Kidney epithelial cell (primary cell): ENCODE measurements around the gene RBFOX2. TPM values are rescaled to one million over a fixed set of nuclear protein-coding genes. Genes with fewer than 3 reads are reported as not detected.

Experiments used
- DNase-seq: peaks from one replicate; pipeline ENCODE4 v3.0.0-alpha.2; 2010; ENCODE audit warnings: low read depth
- H3K27me3 ChIP-seq: 2 replicates; pipeline ENCODE4 v1.6.0; 2011; ENCODE audit warnings: low read length; ENCODE audit not compliant: control insufficient read depth, insufficient read depth
- H3K36me3 ChIP-seq: 2 replicates; pipeline ENCODE4 v1.5.1; 2011; ENCODE audit warnings: low read length; ENCODE audit not compliant: control insufficient read depth, insufficient read depth
- H3K4me3 ChIP-seq: 2 replicates; pipeline ENCODE4 v1.5.1; 2011; ENCODE audit warnings: low read depth, mild to moderate bottlenecking, control low read depth, low read length
- total RNA-seq: library from RNA; depleted of rRNA; stranded (reverse); fragments of >200 nt; gene quantifications from 2 replicates; pipeline ENCODE4 v1.2.3, GENCODE V29; 2015
- TF ChIP-seq, protein P1 (sequence below): IDR thresholded peaks from 2 replicates; pipeline ENCODE4 v1.5.1; 2011; ENCODE audit warnings: mild to moderate bottlenecking, moderate library complexity, low read length, control low read depth, inconsistent platforms; ENCODE audit not compliant: insufficient read depth, poor library complexity, severe bottlenecking

The RBFOX2 gene
- total RNA-seq, 1 donor from 2014 or later = 75.1 TPM

DNA sequence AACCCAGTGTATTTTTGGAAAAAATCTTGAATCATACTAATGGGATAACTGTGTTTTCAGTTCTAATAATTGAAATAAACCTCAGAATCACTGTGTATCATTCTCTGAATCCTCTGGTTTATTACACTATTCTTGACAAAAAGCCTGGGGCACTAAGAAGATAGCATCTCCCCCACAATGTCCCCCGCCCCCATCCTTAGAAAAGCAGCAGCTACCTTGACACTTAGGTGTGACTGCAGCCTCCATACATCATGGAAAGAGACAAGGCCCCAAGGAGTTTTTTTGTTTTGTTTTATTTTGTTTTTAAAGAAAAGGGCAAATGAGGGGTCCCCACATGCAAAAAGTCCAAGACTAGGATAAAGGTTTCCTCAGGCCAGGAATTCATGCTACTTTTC is 186.1 kb downstream of the RBFOX2 start:
- H3K27me3 ChIP-seq = no peaks in the 10 kb centered on the region
- H3K36me3 ChIP-seq = no peaks in the 10 kb centered on the region
- H3K4me3 ChIP-seq = no peak overlapping the region
- TF ChIP-seq, protein P1, sequence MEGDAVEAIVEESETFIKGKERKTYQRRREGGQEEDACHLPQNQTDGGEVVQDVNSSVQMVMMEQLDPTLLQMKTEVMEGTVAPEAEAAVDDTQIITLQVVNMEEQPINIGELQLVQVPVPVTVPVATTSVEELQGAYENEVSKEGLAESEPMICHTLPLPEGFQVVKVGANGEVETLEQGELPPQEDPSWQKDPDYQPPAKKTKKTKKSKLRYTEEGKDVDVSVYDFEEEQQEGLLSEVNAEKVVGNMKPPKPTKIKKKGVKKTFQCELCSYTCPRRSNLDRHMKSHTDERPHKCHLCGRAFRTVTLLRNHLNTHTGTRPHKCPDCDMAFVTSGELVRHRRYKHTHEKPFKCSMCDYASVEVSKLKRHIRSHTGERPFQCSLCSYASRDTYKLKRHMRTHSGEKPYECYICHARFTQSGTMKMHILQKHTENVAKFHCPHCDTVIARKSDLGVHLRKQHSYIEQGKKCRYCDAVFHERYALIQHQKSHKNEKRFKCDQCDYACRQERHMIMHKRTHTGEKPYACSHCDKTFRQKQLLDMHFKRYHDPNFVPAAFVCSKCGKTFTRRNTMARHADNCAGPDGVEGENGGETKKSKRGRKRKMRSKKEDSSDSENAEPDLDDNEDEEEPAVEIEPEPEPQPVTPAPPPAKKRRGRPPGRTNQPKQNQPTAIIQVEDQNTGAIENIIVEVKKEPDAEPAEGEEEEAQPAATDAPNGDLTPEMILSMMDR = no peak
- DNase-seq = no peak

DNA sequence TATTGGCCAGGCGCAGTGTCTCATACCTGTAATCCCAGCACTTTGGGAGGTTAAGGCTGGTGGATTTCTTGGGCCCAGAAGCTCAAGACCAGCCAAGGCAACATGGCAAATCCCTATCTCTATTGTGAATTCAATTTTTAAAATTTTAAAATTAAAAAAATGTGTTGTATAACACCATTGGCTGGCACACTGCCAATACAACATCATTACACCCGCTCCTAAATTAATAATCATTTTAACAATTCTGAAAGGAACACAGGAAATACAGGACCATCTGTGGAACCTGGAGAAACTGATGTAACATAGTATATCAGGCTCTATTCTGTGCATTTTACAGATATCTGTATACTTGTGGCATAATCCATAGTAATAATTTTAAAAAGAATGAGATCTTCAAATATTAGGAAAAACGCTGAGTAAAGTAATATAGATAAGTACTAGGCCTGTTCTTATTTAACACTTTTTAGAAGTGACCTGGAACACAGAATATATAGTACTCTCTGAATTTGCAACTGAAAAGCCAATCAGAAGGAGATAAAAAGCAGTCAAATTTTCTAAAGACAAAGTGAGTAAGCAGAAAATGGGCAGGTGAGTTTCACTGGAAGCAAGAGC is 186.6 kb downstream of the RBFOX2 start:
- TF ChIP-seq, protein P1 = no peak
- DNase-seq = no peak
- Histone ChIP-seq H3K4me3 (no peak overlapping the region), H3K27me3 (no peaks in the 10 kb centered on the region), H3K36me3 (no peaks in the 10 kb centered on the region)

DNA sequence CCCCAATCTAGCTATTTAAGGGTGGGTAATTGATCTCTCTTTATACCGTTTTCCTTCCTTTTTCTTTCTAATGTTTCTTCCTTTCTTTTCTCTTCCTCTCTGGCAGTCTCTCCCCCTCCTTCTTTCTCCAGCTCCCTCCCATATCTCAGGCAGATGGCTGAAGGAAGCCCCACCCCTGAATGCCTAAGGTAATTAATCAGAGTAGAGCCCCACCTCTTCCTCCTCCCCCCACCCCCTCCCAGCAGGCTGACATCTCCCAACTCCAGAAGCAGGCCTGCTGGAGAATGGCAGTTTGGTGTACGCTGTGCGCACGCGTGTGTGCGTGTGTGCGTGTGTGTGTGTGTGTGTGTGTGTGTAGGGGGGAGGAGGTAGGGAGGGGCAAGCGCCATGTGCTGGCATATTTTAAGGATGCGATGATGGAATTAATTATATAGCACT is 188.3 kb downstream of the RBFOX2 start:
- peak overlapping the region; percentile 68 for H3K4me3 ChIP-seq
- peak; percentile 82 for DNase-seq
- TF ChIP-seq, protein P1 = no peak
- H3K27me3 ChIP-seq = no peaks in the 10 kb centered on the region
- H3K36me3 ChIP-seq = no peaks in the 10 kb centered on the region

DNA sequence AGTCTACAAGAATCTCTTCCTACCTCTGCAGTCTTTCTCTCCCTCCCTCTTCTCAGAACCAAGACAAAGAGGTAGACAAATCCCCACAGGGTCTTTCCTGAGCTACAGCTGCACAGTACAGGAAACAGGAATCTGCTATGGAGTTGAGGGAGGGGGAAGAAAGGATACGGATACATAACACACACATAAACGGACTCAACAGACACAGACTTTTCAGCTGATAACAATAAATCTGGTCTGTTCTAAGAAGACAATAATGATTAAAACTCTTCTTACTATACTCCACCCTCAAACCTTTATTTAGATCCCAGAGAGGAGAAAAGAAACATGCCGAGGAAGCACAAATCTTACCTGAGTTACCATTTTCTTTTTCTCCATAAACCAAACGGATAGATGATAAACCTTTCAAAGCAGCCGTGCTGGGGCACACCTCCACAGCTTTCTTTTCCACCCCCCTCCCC is 188.8 kb downstream of the RBFOX2 start:
- H3K27me3 ChIP-seq = no peaks in the 10 kb centered on the region
- peak overlapping the region; percentile 68 for H3K4me3 ChIP-seq
- no peaks in the 10 kb centered on the region for H3K36me3 ChIP-seq
- no peak for DNase-seq
- TF ChIP-seq, protein P1 = no peak

DNA sequence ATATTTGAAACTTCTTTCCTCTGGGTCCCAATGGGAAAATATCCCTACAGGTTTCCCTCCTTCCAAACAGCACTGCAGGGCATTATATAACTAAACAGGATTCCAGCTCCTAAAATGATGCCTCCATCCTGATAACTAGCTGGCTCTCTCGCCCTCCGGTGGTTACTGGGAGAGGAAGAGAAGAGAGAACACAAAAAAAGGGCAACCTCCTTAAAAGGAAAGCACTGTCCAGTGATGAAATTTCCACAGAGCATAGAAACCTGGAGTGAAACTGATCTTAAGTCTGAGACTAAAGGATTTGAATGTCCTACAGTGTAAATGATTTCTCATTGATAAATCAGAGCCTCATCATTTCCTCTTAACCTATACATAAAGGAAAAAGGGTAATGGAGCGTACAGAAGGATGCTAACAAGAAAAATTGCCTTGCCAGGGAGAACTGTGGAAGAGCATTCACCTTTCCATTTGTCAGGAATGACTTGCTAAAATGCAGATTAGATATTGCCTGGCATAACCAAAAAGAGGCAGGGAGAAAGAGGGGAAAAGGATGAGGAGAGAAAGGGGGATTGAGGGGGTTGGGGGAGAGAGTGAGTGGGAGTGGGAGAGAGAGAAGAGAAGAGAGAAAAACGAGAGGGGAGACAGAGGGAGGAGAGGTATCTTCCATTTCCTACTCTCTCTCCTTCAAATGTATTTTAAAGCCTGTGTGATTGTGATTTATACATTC is 189.6 kb downstream of the RBFOX2 start:
- Histone ChIP-seq H3K27me3 (no peaks in the 10 kb centered on the region), H3K36me3 (no peaks in the 10 kb centered on the region), H3K4me3 (peak overlapping the region; percentile 68)
- no peak for DNase-seq
- TF ChIP-seq, protein P1 = peak; percentile 48
